ENCODE measurements around the gene NAA40. TPM values are rescaled to one million over a fixed set of nuclear protein-coding genes. Genes with fewer than 3 reads are reported as not detected.
A peak's percentile ranks its signal among the peaks of the same experiment; 100 is the strongest.

NAA40 gene
- total RNA-seq, 4 donors from 2014 or later: 27.6 to 46.4 (median 34.5) TPM

GRCh38 chr11:63916837-63917691, 21.7 kb upstream of the NAA40 start, which contains the start of gene RCOR2:
RCOR2 (minus strand) TSS chr11:63917164; CDS start chr11:63916456, 708 bp downstream.
- no peaks in the 10 kb centered on the region for H3K27me3 ChIP-seq
- no peaks in the 10 kb centered on the region for H3K9me3 ChIP-seq
- TF ChIP-seq, protein P1, sequence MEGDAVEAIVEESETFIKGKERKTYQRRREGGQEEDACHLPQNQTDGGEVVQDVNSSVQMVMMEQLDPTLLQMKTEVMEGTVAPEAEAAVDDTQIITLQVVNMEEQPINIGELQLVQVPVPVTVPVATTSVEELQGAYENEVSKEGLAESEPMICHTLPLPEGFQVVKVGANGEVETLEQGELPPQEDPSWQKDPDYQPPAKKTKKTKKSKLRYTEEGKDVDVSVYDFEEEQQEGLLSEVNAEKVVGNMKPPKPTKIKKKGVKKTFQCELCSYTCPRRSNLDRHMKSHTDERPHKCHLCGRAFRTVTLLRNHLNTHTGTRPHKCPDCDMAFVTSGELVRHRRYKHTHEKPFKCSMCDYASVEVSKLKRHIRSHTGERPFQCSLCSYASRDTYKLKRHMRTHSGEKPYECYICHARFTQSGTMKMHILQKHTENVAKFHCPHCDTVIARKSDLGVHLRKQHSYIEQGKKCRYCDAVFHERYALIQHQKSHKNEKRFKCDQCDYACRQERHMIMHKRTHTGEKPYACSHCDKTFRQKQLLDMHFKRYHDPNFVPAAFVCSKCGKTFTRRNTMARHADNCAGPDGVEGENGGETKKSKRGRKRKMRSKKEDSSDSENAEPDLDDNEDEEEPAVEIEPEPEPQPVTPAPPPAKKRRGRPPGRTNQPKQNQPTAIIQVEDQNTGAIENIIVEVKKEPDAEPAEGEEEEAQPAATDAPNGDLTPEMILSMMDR (IDR thresholded peaks at IDR 0.05): no peak
- no peak for TF ChIP-seq POLR2A (IDR thresholded peaks at IDR 0.05)
- H3K27ac ChIP-seq: peak within 1 kb of the TSS; percentile 57 to 71 (median 58)
- intact Hi-C loops (cut with DNase I): no loop called here
- peak within 1 kb of the TSS in 2 of 3 donors; percentile 17 to 45 for H3K4me3 ChIP-seq (replicated peaks in 1 of 3)
- no CpG with 5 or more reads among the region's 85 CpGs for WGBS, 2 donors
- H3K36me3 ChIP-seq: no peaks in the 10 kb centered on the region
- DNase-seq: peak; percentile 73 to 75
- H3K4me1 ChIP-seq: peaks cover 42 to 52% of the 10 kb centered on the region in 2 donors

DNA sequence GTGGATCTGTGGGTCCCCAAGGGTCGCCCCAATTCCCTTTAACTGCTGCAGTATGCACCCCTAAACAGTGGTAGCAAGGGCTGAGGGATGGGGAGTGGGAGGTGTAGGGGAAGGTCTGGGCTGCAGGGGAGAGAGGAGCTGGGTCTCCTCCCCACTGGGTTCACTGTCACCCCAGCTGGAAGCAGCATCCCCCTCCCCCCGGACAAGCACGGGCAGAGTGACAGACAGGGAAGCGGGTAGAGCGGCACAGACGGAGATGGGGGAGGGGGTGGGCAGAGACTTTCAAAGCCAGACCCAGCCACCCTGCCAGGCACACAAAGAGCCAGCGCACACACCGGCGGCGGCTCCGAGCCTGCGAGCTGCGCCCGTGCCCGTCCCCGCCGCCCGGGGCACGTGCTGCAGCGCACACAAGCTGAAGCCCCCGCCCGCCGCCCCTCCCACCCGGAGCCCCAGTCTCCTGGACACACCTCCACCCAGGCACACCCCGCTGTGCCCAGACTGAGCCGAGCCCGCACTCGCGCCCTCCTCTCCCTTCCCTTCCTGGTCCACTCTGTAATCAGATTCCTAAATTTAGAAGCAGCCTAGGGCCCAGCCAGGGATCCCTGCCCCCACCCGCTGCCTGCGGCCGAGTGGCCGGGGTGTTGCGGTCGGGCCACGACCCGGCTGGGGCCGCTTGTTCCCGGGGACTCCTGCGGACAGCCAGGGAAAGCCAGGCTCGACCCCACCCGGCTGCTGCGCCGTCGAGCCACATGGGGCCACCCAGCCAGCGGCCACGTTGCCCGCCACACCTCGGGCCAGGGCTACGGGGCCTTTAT, 20.9 kb upstream of the NAA40 start:
- Histone ChIP-seq H3K27ac (peak overlapping the region; percentile 57 to 71 (median 58)), H3K4me1 (peaks cover 42 to 52% of the 10 kb centered on the region in 2 donors), H3K4me3 (replicated peaks in 1 of 3) (peak overlapping the region in 2 of 3 donors; percentile 17 to 45), H3K36me3 (no peaks in the 10 kb centered on the region), H3K9me3 (no peaks in the 10 kb centered on the region), H3K27me3 (no peaks in the 10 kb centered on the region)
- peak; percentile 70 to 71 for DNase-seq
- 4 to 26% methylated on average over 4 to 28 of the region's 50 CpGs for WGBS, 2 donors
- intact Hi-C loops (cut with DNase I): no loop called here
- no peak for TF ChIP-seq POLR2A (IDR thresholded peaks at IDR 0.05)
- TF ChIP-seq, protein P1 (IDR thresholded peaks at IDR 0.05): no peak

DNA sequence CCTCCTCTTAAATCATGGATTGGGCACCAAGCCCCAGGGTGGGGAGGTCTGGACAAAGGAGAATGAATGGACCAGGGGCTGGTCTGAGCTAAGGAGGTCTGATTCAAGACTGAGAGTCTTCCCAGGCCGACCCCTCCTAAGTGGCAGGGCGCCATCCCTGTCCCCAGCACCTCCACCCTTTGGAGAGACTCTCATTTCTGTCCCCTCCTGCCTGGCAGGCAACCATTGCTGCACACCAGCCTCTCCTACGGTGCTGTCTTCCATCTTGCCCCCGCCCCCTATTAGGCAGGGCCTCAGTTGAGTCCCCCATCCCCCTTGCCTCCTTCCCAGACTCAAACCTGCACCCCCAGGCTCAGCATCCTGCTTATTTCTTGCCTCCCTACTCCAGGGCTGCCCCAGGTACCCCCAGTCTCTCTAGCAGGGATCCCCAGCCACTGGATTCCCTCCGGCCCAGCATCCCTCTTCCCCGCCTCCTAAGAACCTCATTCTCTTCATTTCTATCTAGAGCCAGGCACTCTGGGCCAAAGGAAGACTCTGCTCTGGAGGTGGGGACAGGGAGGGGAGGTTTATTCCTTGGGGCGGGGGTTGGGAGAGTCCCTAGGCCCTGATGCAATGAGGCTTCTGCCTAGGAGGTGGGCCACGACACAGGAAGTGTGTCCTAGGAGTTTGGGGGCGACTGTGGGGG, 20.2 kb upstream of the NAA40 start:
- Histone ChIP-seq H3K4me1 (peaks cover 42 to 52% of the 10 kb centered on the region in 2 donors), H3K27ac (peak overlapping the region; percentile 57 to 71 (median 58)), H3K4me3 (replicated peaks in 1 of 3) (no peak overlapping the region), H3K27me3 (no peaks in the 10 kb centered on the region), H3K9me3 (no peaks in the 10 kb centered on the region), H3K36me3 (no peaks in the 10 kb centered on the region)
- intact Hi-C loops (cut with DNase I): no loop called here
- DNase-seq: no peak
- TF ChIP-seq POLR2A (IDR thresholded peaks at IDR 0.05): no peak
- WGBS, 2 donors: 60 to 68% methylated on average over 9 of the region's 9 CpGs

GRCh38 chr11:63919267-63920125, 19.3 kb upstream of the NAA40 start:
- Histone ChIP-seq H3K4me1 (peaks cover 42 to 52% of the 10 kb centered on the region in 2 donors), H3K36me3 (no peaks in the 10 kb centered on the region), H3K27me3 (no peaks in the 10 kb centered on the region), H3K27ac (peak overlapping the region in 2 of 3 donors; percentile 11 to 38), H3K9me3 (no peaks in the 10 kb centered on the region), H3K4me3 (replicated peaks in 1 of 3) (peak overlapping the region in 1 of 3 donors; percentile 12)
- peak in 1 of 2 donors; percentile 16 for DNase-seq
- WGBS, 2 donors: 31 to 33% methylated on average over 23 to 24 of the region's 41 CpGs
- TF ChIP-seq POLR2A (IDR thresholded peaks at IDR 0.05): no peak
- TF ChIP-seq, protein P1 (IDR thresholded peaks at IDR 0.05): no peak
- intact Hi-C loops (cut with DNase I): no loop called here
